Measurements from ENCODE around the gene HELZ2.
"Not testable (repeated sequence)": the region's sequence is repeated elsewhere in the genome, so short reads cannot be mapped to it uniquely, and the experiment has no call there.

The HELZ2 gene

DNA sequence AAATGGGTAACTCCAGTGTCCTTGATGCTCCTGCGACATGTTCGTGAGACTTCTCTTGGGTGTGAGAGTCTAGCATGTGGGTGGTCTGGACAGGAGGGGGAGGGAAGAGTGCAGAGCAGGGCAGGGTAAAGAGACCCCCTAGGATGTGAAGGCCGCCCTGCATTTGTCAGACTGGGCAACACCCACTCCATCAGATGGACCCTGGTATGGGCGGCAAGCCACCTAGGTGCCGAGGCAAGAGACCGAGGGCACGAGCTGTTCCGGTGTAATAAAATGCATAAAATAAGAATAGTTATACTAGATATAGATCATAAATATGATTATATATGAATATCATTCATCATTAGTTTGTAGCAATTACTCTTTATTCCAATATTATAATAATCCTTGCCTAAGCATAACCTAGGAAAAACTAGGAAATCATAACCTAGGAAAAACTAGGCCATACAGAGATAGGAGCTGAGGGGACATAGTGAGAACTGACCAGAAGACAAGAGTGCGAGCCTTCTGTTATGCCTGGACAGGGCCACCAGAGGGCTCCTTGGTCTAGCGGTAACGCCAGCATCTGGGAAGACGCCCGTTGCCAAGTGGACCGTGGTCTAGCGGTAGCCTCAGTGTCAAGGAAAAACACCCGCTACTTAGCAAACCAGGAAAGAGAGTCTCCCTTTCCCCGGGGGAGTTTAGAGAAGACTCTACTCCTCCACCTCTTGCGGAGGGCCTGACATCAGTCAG is 40.0 kb upstream of the HELZ2 start:
- H3K36me3 ChIP-seq (ENCODE audit: control insufficient read depth in 2 of 2, insufficient read depth in 2 of 2, low read length in 2 of 2), result peaks cover 16 to 21% of the 10 kb centered on the region in 2 donors
- H3K27me3 ChIP-seq (ENCODE audit: control insufficient read depth in 2 of 2, insufficient read depth in 2 of 2, low read length in 2 of 2), result not testable (repeated sequence)

GRCh38 chr20:63612276-63612931 is 38.4 kb upstream of the HELZ2 start:
- Histone ChIP-seq H3K4me1 (ENCODE audit: control insufficient read depth in 2 of 2, insufficient read depth in 2 of 2, low read length in 2 of 2) (no peaks in the 10 kb centered on the region), H3K27ac (ENCODE audit: low read depth in 2 of 2, low read length in 2 of 2) (no peak overlapping the region), H3K27me3 (ENCODE audit: control insufficient read depth in 2 of 2, insufficient read depth in 2 of 2, low read length in 2 of 2) (no peaks in the 10 kb centered on the region), H3K9ac (ENCODE audit: low read depth in 1 of 2, low read length in 2 of 2) (no peak overlapping the region), H3K4me3 (ENCODE audit: low read length in 2 of 2) (no peak overlapping the region), H3K9me3 (ENCODE audit: control insufficient read depth in 2 of 2, low read length in 2 of 2) (no peaks in the 10 kb centered on the region), H3K36me3 (ENCODE audit: control insufficient read depth in 2 of 2, insufficient read depth in 2 of 2, low read length in 2 of 2) (peaks cover 4 to 9% of the 10 kb centered on the region in 2 donors)

More for the DNA sequence above, 40.0 kb upstream of the HELZ2 start:
- H3K4me1 ChIP-seq (ENCODE audit: control insufficient read depth in 2 of 2, insufficient read depth in 2 of 2, low read length in 2 of 2); H3K4me3 ChIP-seq (ENCODE audit: low read length in 2 of 2); H3K27ac ChIP-seq (ENCODE audit: low read depth in 2 of 2, low read length in 2 of 2); H3K9me3 ChIP-seq (ENCODE audit: control insufficient read depth in 2 of 2, low read length in 2 of 2); H3K9ac ChIP-seq (ENCODE audit: low read depth in 1 of 2, low read length in 2 of 2): not testable (repeated sequence)

GRCh38 chr20:63611646-63612045 is 37.6 kb upstream of the HELZ2 start:
- H3K36me3 ChIP-seq (ENCODE audit: control insufficient read depth in 2 of 2, insufficient read depth in 2 of 2, low read length in 2 of 2), result peaks cover 0 to 4% of the 10 kb centered on the region in 2 donors

DNA sequence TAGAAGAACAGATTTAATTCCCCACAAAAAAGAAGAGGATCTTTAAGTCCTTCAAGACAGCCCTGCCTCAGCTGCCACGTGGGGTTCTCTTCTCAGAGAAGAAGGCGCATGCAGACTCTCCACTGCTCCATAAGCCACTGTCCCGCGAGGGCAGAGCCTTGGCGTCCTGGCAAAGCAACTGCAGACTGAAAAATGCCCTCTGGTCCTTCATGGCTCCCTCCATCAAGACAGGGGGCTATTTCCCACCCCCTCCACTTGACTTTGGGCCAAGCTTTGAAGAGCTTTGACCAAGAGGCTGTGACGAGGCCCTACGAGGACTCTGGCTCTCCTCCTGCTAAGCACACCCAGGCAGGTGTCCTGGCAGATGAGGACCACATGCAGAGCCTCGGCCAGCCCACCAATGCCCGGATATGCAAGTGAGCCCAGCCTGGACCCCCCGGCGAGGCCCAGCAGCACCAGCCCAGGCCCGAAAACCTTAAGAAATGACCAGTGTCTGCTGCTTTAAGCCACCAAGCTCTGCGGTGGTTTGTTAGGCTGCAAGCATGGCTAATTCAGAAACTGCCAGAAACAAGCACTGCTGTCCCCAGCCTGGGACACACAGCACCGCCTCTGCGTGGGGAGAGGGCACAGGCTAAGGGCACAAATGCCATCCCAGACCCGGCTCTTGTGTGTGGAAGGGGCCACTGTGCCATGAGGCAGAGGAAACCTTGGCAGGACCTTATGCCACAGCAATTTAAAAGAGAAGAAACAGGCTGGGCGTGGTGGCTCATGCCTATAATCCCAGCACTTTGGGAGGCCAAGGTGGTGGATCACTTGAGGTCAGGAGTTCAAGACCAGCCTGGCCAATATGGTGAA is 36.8 kb upstream of the HELZ2 start:
- H3K4me3 ChIP-seq (ENCODE audit: low read length in 2 of 2), result no peak overlapping the region
- no peak overlapping the region for H3K9ac ChIP-seq (ENCODE audit: low read depth in 1 of 2, low read length in 2 of 2)
- no peaks in the 10 kb centered on the region for H3K9me3 ChIP-seq (ENCODE audit: control insufficient read depth in 2 of 2, low read length in 2 of 2)
- no peaks in the 10 kb centered on the region for H3K4me1 ChIP-seq (ENCODE audit: control insufficient read depth in 2 of 2, insufficient read depth in 2 of 2, low read length in 2 of 2)
- no peaks in the 10 kb centered on the region for H3K36me3 ChIP-seq (ENCODE audit: control insufficient read depth in 2 of 2, insufficient read depth in 2 of 2, low read length in 2 of 2)
- no peak overlapping the region for H3K27ac ChIP-seq (ENCODE audit: low read depth in 2 of 2, low read length in 2 of 2)
- no peaks in the 10 kb centered on the region for H3K27me3 ChIP-seq (ENCODE audit: control insufficient read depth in 2 of 2, insufficient read depth in 2 of 2, low read length in 2 of 2)

More at GRCh38 chr20:63611646-63612045, 37.6 kb upstream of the HELZ2 start:
- H3K4me3 ChIP-seq (ENCODE audit: low read length in 2 of 2), result no peak overlapping the region
- H3K9me3 ChIP-seq (ENCODE audit: control insufficient read depth in 2 of 2, low read length in 2 of 2), result no peaks in the 10 kb centered on the region
- H3K4me1 ChIP-seq (ENCODE audit: control insufficient read depth in 2 of 2, insufficient read depth in 2 of 2, low read length in 2 of 2), result no peaks in the 10 kb centered on the region
- no peak overlapping the region for H3K9ac ChIP-seq (ENCODE audit: low read depth in 1 of 2, low read length in 2 of 2)
- no peaks in the 10 kb centered on the region for H3K27me3 ChIP-seq (ENCODE audit: control insufficient read depth in 2 of 2, insufficient read depth in 2 of 2, low read length in 2 of 2)
- H3K27ac ChIP-seq (ENCODE audit: low read depth in 2 of 2, low read length in 2 of 2), result no peak overlapping the region

DNA sequence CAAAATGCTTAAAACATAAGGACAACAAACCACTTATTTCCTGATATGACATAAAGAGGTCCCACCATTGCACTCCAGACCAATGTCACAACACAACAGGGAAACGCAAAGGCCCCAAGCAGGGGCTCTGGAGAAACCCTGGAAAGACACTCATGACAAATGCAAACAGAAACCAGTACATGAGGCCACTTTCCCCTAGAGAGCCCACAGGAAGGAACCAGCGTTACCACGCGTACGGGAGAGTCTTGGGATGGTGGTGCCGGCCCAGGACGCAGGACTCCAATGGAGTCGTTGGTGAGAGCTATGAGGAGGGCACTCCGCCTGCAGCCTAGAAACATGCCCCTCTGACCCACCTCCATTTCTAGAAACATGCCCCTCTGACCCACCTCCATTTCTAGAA is 32.6 kb upstream of the HELZ2 start:
- Histone ChIP-seq H3K9me3 (ENCODE audit: control insufficient read depth in 2 of 2, low read length in 2 of 2) (no peaks in the 10 kb centered on the region), H3K4me3 (ENCODE audit: low read length in 2 of 2) (no peak overlapping the region), H3K27ac (ENCODE audit: low read depth in 2 of 2, low read length in 2 of 2) (no peak overlapping the region), H3K36me3 (ENCODE audit: control insufficient read depth in 2 of 2, insufficient read depth in 2 of 2, low read length in 2 of 2) (peaks cover 12 to 14% of the 10 kb centered on the region in 2 donors), H3K27me3 (ENCODE audit: control insufficient read depth in 2 of 2, insufficient read depth in 2 of 2, low read length in 2 of 2) (no peaks in the 10 kb centered on the region), H3K9ac (ENCODE audit: low read depth in 1 of 2, low read length in 2 of 2) (no peak overlapping the region), H3K4me1 (ENCODE audit: control insufficient read depth in 2 of 2, insufficient read depth in 2 of 2, low read length in 2 of 2) (no peaks in the 10 kb centered on the region)

- H3K9ac ChIP-seq (ENCODE audit: low read depth in 1 of 2, low read length in 2 of 2), result no peak overlapping the region
- no peaks in the 10 kb centered on the region for H3K9me3 ChIP-seq (ENCODE audit: control insufficient read depth in 2 of 2, low read length in 2 of 2)
- peaks cover 32 to 37% of the 10 kb centered on the region in 2 donors for H3K36me3 ChIP-seq (ENCODE audit: control insufficient read depth in 2 of 2, insufficient read depth in 2 of 2, low read length in 2 of 2)
- H3K4me3 ChIP-seq (ENCODE audit: low read length in 2 of 2), result no peak overlapping the region
- H3K27ac ChIP-seq (ENCODE audit: low read depth in 2 of 2, low read length in 2 of 2), result no peak overlapping the region
- no peaks in the 10 kb centered on the region for H3K27me3 ChIP-seq (ENCODE audit: control insufficient read depth in 2 of 2, insufficient read depth in 2 of 2, low read length in 2 of 2)
- H3K4me1 ChIP-seq (ENCODE audit: control insufficient read depth in 2 of 2, insufficient read depth in 2 of 2, low read length in 2 of 2), result no peaks in the 10 kb centered on the region
Measured at GRCh38 chr20:63602321-63602720, 28.3 kb upstream of the HELZ2 start.

DNA sequence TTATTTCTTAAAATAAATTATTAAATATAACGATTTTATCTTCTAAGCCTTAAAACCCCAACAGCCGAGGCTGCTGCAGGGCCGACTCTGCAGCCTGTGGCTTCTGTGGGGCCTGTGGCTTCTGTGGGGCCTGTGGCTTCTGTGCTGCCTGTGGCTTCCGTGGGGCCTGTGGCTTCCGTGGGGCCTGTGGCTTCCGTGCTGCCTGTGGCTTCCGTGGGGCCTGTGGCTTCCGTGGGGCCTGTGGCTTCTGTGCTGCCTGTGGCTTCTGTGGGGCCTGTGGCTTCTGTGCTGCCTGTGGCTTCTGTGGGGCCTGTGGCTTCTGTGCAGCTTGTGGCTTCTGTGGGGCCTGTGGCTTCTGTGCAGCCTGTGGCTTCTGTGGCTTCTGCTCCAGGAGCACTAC is 27.6 kb upstream of the HELZ2 start:
- not testable (repeated sequence) for H3K4me3 ChIP-seq (ENCODE audit: low read length in 2 of 2); H3K27ac ChIP-seq (ENCODE audit: low read depth in 2 of 2, low read length in 2 of 2); H3K9me3 ChIP-seq (ENCODE audit: control insufficient read depth in 2 of 2, low read length in 2 of 2); H3K27me3 ChIP-seq (ENCODE audit: control insufficient read depth in 2 of 2, insufficient read depth in 2 of 2, low read length in 2 of 2); H3K4me1 ChIP-seq (ENCODE audit: control insufficient read depth in 2 of 2, insufficient read depth in 2 of 2, low read length in 2 of 2); H3K9ac ChIP-seq (ENCODE audit: low read depth in 1 of 2, low read length in 2 of 2)
- peaks cover 32 to 42% of the 10 kb centered on the region in 2 donors for H3K36me3 ChIP-seq (ENCODE audit: control insufficient read depth in 2 of 2, insufficient read depth in 2 of 2, low read length in 2 of 2)

- Histone ChIP-seq H3K27ac (ENCODE audit: low read depth in 2 of 2, low read length in 2 of 2) (no peak overlapping the region), H3K4me3 (ENCODE audit: low read length in 2 of 2) (no peak overlapping the region), H3K9ac (ENCODE audit: low read depth in 1 of 2, low read length in 2 of 2) (no peak overlapping the region), H3K9me3 (ENCODE audit: control insufficient read depth in 2 of 2, low read length in 2 of 2) (no peaks in the 10 kb centered on the region), H3K36me3 (ENCODE audit: control insufficient read depth in 2 of 2, insufficient read depth in 2 of 2, low read length in 2 of 2) (peaks cover 32 to 50% of the 10 kb centered on the region in 2 donors), H3K4me1 (ENCODE audit: control insufficient read depth in 2 of 2, insufficient read depth in 2 of 2, low read length in 2 of 2) (no peaks in the 10 kb centered on the region), H3K27me3 (ENCODE audit: control insufficient read depth in 2 of 2, insufficient read depth in 2 of 2, low read length in 2 of 2) (no peaks in the 10 kb centered on the region)
Measured at GRCh38 chr20:63599396-63600050, 25.5 kb upstream of the HELZ2 start.

GRCh38 chr20:63598479-63599395 is 24.7 kb upstream of the HELZ2 start:
- H3K36me3 ChIP-seq (ENCODE audit: control insufficient read depth in 2 of 2, insufficient read depth in 2 of 2, low read length in 2 of 2), result peaks cover 32 to 54% of the 10 kb centered on the region in 2 donors
- no peaks in the 10 kb centered on the region for H3K4me1 ChIP-seq (ENCODE audit: control insufficient read depth in 2 of 2, insufficient read depth in 2 of 2, low read length in 2 of 2)
- H3K9ac ChIP-seq (ENCODE audit: low read depth in 1 of 2, low read length in 2 of 2), result no peak overlapping the region
- no peaks in the 10 kb centered on the region for H3K27me3 ChIP-seq (ENCODE audit: control insufficient read depth in 2 of 2, insufficient read depth in 2 of 2, low read length in 2 of 2)
- no peak overlapping the region for H3K4me3 ChIP-seq (ENCODE audit: low read length in 2 of 2)
- no peak overlapping the region for H3K27ac ChIP-seq (ENCODE audit: low read depth in 2 of 2, low read length in 2 of 2)
- H3K9me3 ChIP-seq (ENCODE audit: control insufficient read depth in 2 of 2, low read length in 2 of 2), result no peaks in the 10 kb centered on the region
